NB4 (cell line): ENCODE measurements around the gene SDHAF1.

ENCODE experiments used
- MAX ChIP-seq: IDR thresholded peaks from 2 replicates; pipeline ENCODE4 v1.6.1; 2011; ENCODE audit warnings: low read depth, low read length
- MYC ChIP-seq: IDR thresholded peaks from 2 replicates; pipeline ENCODE4 v1.6.1; 2011; ENCODE audit warnings: low read depth, low read length
- POLR2A ChIP-seq: IDR thresholded peaks from 2 replicates; pipeline ENCODE4 v1.6.1; 2011; ENCODE audit warnings: mild to moderate bottlenecking; ENCODE audit not compliant: insufficient read length; ENCODE audit errors: extremely low read depth
- TF ChIP-seq, protein P1 (sequence below): IDR thresholded peaks from one replicate; pipeline ENCODE4 v1.5.1; 2012; ENCODE audit warnings: low read depth, low read length

DNA sequence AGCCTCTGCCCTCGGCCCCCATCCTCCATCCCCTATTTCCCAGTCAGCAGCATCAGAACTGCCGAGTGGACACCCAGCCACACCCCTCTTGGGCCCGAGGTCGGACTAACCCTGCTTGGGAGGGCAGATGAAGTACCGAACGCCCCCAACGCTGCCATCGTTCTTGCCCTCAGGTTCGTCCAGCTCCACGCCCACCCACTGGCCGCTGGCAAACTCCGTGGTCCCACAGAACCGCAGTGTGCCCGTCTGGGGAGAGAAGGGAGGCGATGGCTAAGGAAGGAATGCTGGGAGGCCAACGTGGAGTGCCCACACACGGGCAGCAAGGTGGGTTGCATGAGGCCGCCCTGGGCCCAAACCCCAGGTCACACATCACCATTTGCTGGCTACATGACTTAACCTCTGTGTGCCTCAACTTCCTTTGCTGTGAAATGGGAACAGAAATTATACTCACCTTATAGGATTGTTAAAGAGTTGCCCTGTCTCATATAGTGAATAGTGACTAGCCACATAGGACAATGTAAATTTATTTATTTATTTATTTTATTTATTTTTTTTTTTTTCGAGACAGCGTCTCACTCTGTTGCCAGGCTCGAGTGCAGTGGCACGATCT is 24.2 kb downstream of the SDHAF1 start:
- TF ChIP-seq, protein P1, sequence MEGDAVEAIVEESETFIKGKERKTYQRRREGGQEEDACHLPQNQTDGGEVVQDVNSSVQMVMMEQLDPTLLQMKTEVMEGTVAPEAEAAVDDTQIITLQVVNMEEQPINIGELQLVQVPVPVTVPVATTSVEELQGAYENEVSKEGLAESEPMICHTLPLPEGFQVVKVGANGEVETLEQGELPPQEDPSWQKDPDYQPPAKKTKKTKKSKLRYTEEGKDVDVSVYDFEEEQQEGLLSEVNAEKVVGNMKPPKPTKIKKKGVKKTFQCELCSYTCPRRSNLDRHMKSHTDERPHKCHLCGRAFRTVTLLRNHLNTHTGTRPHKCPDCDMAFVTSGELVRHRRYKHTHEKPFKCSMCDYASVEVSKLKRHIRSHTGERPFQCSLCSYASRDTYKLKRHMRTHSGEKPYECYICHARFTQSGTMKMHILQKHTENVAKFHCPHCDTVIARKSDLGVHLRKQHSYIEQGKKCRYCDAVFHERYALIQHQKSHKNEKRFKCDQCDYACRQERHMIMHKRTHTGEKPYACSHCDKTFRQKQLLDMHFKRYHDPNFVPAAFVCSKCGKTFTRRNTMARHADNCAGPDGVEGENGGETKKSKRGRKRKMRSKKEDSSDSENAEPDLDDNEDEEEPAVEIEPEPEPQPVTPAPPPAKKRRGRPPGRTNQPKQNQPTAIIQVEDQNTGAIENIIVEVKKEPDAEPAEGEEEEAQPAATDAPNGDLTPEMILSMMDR: no peak
- TF ChIP-seq POLR2A (no peak), MAX (no peak), MYC (no peak)
